Neuronal stem cell (in vitro differentiated cells): Measurements from ENCODE around the gene MTG1.
A peak's percentile ranks its signal among the peaks of the same experiment; 100 is the strongest.
"Not testable (repeated sequence)": the region's sequence is repeated elsewhere in the genome, so short reads cannot be mapped to it uniquely, and the experiment has no call there.

ENCODE experiments used
- DNase-seq: peaks from one replicate; pipeline ENCODE4 v3.0.0-alpha.2; 2013; ENCODE audit warnings: low spot score
- H2AFZ ChIP-seq: one replicate; pipeline ENCODE4 v1.6.1; 2013; ENCODE audit warnings: mild to moderate bottlenecking, low read length, inconsistent platforms
- H2AK5ac ChIP-seq: 2 replicates; pipeline ENCODE4 v1.6.1; 2013; ENCODE audit warnings: low read depth, mild to moderate bottlenecking, inconsistent platforms, low read length, moderate library complexity, mixed read lengths
- H2BK120ac ChIP-seq: 2 replicates; pipeline ENCODE4 v1.6.1; 2013; ENCODE audit warnings: low read depth, mild to moderate bottlenecking, inconsistent platforms, low read length, moderate library complexity, mixed read lengths
- H2BK12ac ChIP-seq: one replicate; pipeline ENCODE4 v1.6.1; 2013; ENCODE audit warnings: low read length, inconsistent platforms
- H2BK15ac ChIP-seq: 2 replicates; pipeline ENCODE4 v1.6.1; 2013; ENCODE audit warnings: mild to moderate bottlenecking, low read length, inconsistent platforms, mixed read lengths
- H2BK5ac ChIP-seq: one replicate; pipeline ENCODE4 v1.6.1; 2013; ENCODE audit warnings: inconsistent platforms, mild to moderate bottlenecking, low read length, moderate library complexity
- H3K14ac ChIP-seq: one replicate; pipeline ENCODE4 v1.6.1; 2013; ENCODE audit warnings: low read length, inconsistent platforms
- H3K18ac ChIP-seq: 2 replicates; pipeline ENCODE4 v1.6.1; 2013; ENCODE audit warnings: low read length, inconsistent platforms
- H3K23ac ChIP-seq: 2 replicates; pipeline ENCODE4 v1.6.1; 2013; ENCODE audit warnings: low read depth, mild to moderate bottlenecking, mixed read lengths, low read length, inconsistent platforms; ENCODE audit not compliant: poor library complexity
- H3K27ac ChIP-seq: replicated peaks from 3 replicates; pipeline ENCODE4 v1.5.1; 2013; ENCODE audit warnings: low read length, inconsistent platforms
- H3K27me3 ChIP-seq, 3 experiments: 2 replicates each; pipeline ENCODE4 v1.6.1; 2013; ENCODE audit warnings: low read length in 3 of 3, mild to moderate bottlenecking in 2 of 3, inconsistent platforms in 1 of 3, low read depth in 1 of 3, mixed read lengths in 1 of 3, moderate library complexity in 1 of 3; ENCODE audit not compliant: control insufficient read depth in 3 of 3, insufficient read depth in 3 of 3
- H3K36me3 ChIP-seq, 2 donors: replicated peaks in 1 of 2; 2 replicates each; pipeline ENCODE4 v1.6.1; 2013; ENCODE audit warnings: low read length in 2 of 2; ENCODE audit not compliant: control insufficient read depth in 2 of 2, insufficient read depth in 2 of 2
- H3K4ac ChIP-seq: 2 replicates; pipeline ENCODE4 v1.6.1; 2013; ENCODE audit warnings: inconsistent platforms, mild to moderate bottlenecking, low read length, moderate library complexity
- H3K4me1 ChIP-seq, 2 donors: 1 replicate in 1 of 2; 2 replicates in 1 of 2; pipeline ENCODE4 v1.6.1; 2013; ENCODE audit warnings: low read length in 2 of 2, low read depth in 1 of 2; ENCODE audit not compliant: control insufficient read depth in 2 of 2, insufficient read depth in 1 of 2
- H3K4me2 ChIP-seq: one replicate; pipeline ENCODE4 v1.6.1; 2013; ENCODE audit warnings: mild to moderate bottlenecking, low read length, inconsistent platforms; ENCODE audit not compliant: insufficient read depth, poor library complexity, severe bottlenecking
- H3K4me3 ChIP-seq, 2 donors: 2 replicates each; pipeline ENCODE4 v1.5.1; 2013; ENCODE audit warnings: low read length in 2 of 2, mild to moderate bottlenecking in 2 of 2, inconsistent platforms in 1 of 2, moderate library complexity in 1 of 2
- H3K79me1 ChIP-seq: one replicate; pipeline ENCODE4 v1.6.1; 2013; ENCODE audit warnings: low read depth, mild to moderate bottlenecking, inconsistent platforms, low read length, moderate library complexity
- H3K9ac ChIP-seq: one replicate; pipeline ENCODE4 v1.6.1; 2013; ENCODE audit warnings: mild to moderate bottlenecking, low read depth, low read length, inconsistent platforms; ENCODE audit not compliant: poor library complexity
- H3K9me3 ChIP-seq, 2 donors: replicated peaks in 1 of 2; 2 replicates each; pipeline versions ENCODE3 to v1.6.1; 2013; ENCODE audit warnings: low read length in 2 of 2, mild to moderate bottlenecking in 2 of 2, inconsistent platforms in 1 of 2, low read depth in 1 of 2, mixed read lengths in 1 of 2, moderate library complexity in 1 of 2; ENCODE audit not compliant: control insufficient read depth in 2 of 2, insufficient read depth in 1 of 2
- H4K8ac ChIP-seq: one replicate; pipeline ENCODE4 v1.6.1; 2013; ENCODE audit warnings: low read depth, mild to moderate bottlenecking, inconsistent platforms, low read length, moderate library complexity
- H4K91ac ChIP-seq: one replicate; pipeline ENCODE4 v1.6.1; 2013; ENCODE audit warnings: low read length, low read depth, mild to moderate bottlenecking, inconsistent platforms; ENCODE audit not compliant: poor library complexity
- WGBS, 2 donors: extraction: QIAGEN DNeasy Blood & Tissue Kit; methylation state at CpG; one replicate each; pipeline ENCODE4 v1.1.7; 2013; ENCODE audit warnings: missing lambda C conversion rate in 2 of 2, mixed read lengths in 1 of 2; ENCODE audit not compliant: insufficient read length in 2 of 2, insufficient replicate concordance in 1 of 2; ENCODE audit errors: extremely low coverage in 2 of 2; 5-methylcytosine and 5-hydroxymethylcytosine counted together

MTG1 gene

DNA sequence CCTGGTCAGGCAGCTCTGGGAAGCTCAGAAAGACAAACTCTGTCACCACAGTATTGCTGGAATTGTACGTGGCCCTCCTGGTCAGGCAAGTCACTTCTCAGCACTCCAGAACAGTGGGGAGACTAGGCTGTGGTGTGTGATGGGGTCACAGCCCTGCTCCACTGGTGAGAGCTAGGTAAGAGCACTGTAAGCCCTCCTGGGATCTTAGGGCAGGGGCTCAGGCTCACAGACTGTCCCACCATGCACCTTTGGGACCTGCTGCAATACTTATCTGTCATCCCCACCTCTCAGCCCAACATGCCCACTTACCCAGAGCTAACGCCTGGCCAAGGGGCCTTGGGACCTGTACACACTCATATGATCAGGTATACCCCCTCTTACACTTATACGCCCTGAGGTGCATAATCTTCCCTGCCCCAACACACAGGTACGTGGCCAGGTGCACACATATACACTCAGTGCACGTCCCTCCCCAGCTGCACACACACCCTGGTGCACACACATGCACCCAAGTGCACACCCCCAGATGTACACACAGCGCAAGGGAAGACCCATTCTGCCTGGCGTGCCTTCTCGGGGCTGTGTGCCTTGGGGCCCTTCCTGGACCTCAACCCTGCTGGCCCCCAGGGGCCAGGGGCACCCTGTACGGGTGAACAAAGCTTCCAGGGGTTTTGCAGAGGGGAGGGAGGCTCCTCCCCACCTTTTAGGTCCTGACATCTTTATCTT, 38.1 kb downstream of the MTG1 start:
- H3K9ac ChIP-seq, DNase-seq, H3K18ac ChIP-seq, H3K4me2 ChIP-seq, H3K36me3 ChIP-seq, H3K23ac ChIP-seq, H2AK5ac ChIP-seq, H2BK12ac ChIP-seq, H3K27me3 ChIP-seq, H3K27ac ChIP-seq, H3K4ac ChIP-seq, H4K8ac ChIP-seq, H3K4me3 ChIP-seq, H2BK15ac ChIP-seq, H3K9me3 ChIP-seq, H4K91ac ChIP-seq, H3K79me1 ChIP-seq, H3K14ac ChIP-seq, H2BK5ac ChIP-seq, H3K4me1 ChIP-seq, H2AFZ ChIP-seq, H2BK120ac ChIP-seq: not testable (repeated sequence)
- no CpG with 5 or more reads among the region's 9 CpGs for WGBS, 2 donors

DNA sequence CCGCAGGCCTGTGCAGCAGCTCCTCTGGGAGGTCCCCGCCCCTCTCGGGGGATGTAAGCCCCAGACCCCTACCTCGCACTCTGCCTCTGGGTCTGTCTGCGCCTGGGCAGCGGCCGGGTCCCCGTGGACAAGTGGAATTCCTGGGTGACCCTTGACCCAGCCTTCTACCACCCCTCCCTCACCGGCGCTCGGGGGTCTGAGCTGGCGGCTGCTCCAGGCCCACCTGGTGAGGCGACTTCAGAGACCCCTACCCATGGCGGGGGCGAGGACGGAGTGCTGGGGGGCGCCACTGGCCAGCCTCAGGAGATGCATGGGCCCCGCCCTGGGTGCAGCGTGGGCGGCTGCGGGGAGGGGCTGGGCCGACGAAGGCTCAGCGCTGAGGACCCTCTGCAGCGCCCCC, 38.8 kb downstream of the MTG1 start:
- H3K14ac ChIP-seq, H3K36me3 ChIP-seq, H3K9me3 ChIP-seq, H2BK12ac ChIP-seq, H3K4me2 ChIP-seq, DNase-seq, H3K9ac ChIP-seq, H2AK5ac ChIP-seq, H2BK15ac ChIP-seq, H3K4me1 ChIP-seq, H4K8ac ChIP-seq, H2AFZ ChIP-seq, H2BK120ac ChIP-seq, H3K18ac ChIP-seq, H3K4ac ChIP-seq, H2BK5ac ChIP-seq, H3K23ac ChIP-seq, H3K79me1 ChIP-seq, H4K91ac ChIP-seq, H3K27me3 ChIP-seq, H3K27ac ChIP-seq, H3K4me3 ChIP-seq: not testable (repeated sequence)
- no CpG with 5 or more reads among the region's 25 CpGs for WGBS, 2 donors

DNA sequence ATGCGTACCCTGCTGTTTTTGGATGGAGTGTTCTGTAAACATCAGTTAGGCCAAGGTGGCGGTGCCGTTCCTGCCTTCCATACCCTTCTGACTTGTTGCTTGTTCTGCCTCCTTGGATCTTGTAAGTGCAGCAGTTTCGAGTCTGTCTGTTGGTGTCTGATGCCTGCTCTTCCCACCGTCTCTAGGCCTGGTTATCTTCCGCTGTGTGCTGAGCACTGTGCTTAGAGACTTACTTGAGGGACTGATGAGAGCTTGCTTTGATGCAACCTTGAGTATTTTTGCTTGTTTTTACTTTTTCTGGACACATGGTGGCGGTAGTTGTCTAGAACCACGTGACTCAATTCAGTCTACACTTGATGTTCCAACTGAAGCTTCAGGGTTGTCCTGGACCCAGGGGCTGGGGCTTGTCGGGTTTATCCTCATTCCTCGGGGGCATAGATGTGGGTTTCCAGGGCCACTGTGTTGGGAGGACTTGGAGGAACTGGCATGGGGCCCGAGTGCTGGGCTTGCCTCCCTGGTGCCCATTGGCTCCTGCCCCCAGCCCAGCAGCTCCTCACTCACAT, 44.8 kb downstream of the MTG1 start:
- no peaks in the 10 kb centered on the region for H3K4me1 ChIP-seq
- no peaks in the 10 kb centered on the region for H3K36me3 ChIP-seq
- H2BK120ac ChIP-seq = no peak overlapping the region
- no peak overlapping the region for H4K91ac ChIP-seq
- H2AFZ ChIP-seq = no peak overlapping the region
- H4K8ac ChIP-seq = no peak overlapping the region
- H3K4me2 ChIP-seq = no peak overlapping the region
- no peak overlapping the region for H3K9ac ChIP-seq
- H2BK5ac ChIP-seq = no peak overlapping the region
- H3K4ac ChIP-seq = no peak overlapping the region
- H2AK5ac ChIP-seq = no peak overlapping the region
- WGBS, 2 donors = no CpG with 5 or more reads among the region's 11 CpGs
- H3K27ac ChIP-seq = no peak overlapping the region
- H3K4me3 ChIP-seq = no peak overlapping the region
- H3K9me3 ChIP-seq = peaks cover 0 to 41% of the 10 kb centered on the region in 2 donors
- no peak for DNase-seq
- no peaks in the 10 kb centered on the region for H3K79me1 ChIP-seq
- no peak overlapping the region for H2BK15ac ChIP-seq
- H2BK12ac ChIP-seq = no peak overlapping the region
- H3K18ac ChIP-seq = no peak overlapping the region
- H3K27me3 ChIP-seq = no peaks in the 10 kb centered on the region
- H3K14ac ChIP-seq = no peak overlapping the region
- H3K23ac ChIP-seq = no peak overlapping the region

DNA sequence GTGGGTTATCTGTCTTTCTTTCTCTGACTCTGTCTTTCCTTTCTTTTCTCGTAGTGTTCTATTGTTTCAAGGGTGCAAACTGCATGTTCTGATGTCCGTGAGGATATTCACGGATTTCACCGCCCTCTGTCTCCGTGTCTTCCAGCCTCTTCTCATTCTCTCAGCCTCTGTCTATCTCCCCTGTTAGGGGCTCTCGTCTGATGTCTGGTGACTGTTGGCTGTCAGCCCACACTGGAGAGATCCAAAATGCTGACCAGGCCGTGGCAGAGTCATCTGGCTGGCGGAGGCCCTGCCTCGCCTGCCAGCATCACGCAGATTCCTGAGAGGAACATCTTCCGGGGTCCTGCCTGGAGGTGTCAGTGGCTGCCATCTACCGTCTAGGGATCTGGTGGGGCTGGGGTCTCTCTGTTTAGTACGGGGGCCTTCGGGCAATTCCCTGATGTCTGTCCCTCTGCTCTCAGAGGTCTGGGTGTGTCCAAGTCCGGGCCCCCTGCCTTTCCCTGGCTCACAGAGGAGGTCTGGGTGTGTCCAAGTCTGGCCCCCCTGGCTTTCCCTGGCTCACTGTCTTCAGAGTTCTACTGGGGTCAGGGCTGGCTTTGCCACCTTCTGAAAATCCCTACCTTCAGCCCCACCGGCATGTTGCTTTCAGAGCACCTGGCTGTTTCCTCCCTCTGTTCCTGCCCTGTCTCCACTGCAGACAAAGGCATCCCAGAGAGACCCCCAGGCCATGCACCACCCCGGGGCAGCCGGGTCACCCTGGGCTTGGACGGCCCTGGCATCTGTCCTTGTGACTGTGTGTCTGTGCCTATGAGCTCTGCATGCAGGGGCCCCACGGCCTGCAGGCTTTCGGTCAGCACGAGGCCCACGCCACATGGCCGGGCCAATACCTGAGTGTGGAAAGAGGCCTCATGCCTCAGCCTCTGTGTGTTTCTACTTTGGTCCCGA, 45.8 kb downstream of the MTG1 start:
- Histone ChIP-seq H3K79me1 (no peaks in the 10 kb centered on the region), H2BK15ac (no peak overlapping the region), H3K4me2 (no peak overlapping the region), H4K8ac (no peak overlapping the region), H3K27ac (no peak overlapping the region), H3K14ac (peak overlapping the region; percentile 58), H3K4ac (no peak overlapping the region), H3K23ac (no peak overlapping the region), H3K18ac (no peak overlapping the region), H2BK12ac (no peak overlapping the region), H4K91ac (no peak overlapping the region), H2AFZ (no peak overlapping the region), H3K4me1 (no peaks in the 10 kb centered on the region), H3K27me3 (no peaks in the 10 kb centered on the region), H3K9me3 (peaks cover 0 to 48% of the 10 kb centered on the region in 2 donors), H2AK5ac (no peak overlapping the region), H2BK5ac (no peak overlapping the region), H3K36me3 (no peaks in the 10 kb centered on the region), H3K9ac (no peak overlapping the region), H2BK120ac (no peak overlapping the region), H3K4me3 (no peak overlapping the region)
- WGBS, 2 donors = no CpG with 5 or more reads among the region's 25 CpGs
- no peak for DNase-seq
